Measurements from ENCODE around the gene CNTNAP5. TPM values are rescaled to one million over a fixed set of nuclear protein-coding genes. Genes with fewer than 3 reads are reported as not detected.

CNTNAP5 gene
- total RNA-seq, 2 donors from 2014 or later = not detected

DNA sequence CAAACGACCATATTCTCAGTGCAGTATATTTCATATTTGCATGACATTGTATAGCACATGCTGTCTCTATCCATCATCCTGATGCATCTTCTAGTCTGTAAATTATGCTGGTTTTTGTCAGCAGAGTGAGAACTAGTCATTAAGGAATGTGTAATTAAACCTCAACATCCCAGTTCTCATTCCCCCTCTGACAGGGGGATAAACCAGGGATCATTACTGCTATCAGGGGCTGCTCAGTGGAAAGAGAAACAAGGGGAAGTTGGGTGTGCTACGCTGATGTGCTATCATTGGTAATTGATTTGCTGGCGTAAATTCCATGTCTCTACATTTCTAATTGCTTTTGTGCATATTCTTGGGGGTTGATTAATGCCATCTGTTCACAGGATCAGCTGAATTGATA lies 7.7 kb downstream of the CNTNAP5 start:
- ATAC-seq (ENCODE audit: insufficient number of reproducible peaks, low FRiP score, low read depth) (no peak), DNase-seq (ENCODE audit: low spot score) (no peak)
- Histone ChIP-seq H3K9me3 (no peaks in the 10 kb centered on the region), H3K4me1 (ENCODE audit: control insufficient read depth in 1 of 2, low read depth in 2 of 2) (no peaks in the 10 kb centered on the region), H3K4me3 (no peak overlapping the region), H3K27me3 (replicated peaks; ENCODE audit: insufficient read depth) (no peaks in the 10 kb centered on the region), H3K27ac (no peak overlapping the region), H3K36me3 (no peaks in the 10 kb centered on the region)
- TF ChIP-seq, protein P1, sequence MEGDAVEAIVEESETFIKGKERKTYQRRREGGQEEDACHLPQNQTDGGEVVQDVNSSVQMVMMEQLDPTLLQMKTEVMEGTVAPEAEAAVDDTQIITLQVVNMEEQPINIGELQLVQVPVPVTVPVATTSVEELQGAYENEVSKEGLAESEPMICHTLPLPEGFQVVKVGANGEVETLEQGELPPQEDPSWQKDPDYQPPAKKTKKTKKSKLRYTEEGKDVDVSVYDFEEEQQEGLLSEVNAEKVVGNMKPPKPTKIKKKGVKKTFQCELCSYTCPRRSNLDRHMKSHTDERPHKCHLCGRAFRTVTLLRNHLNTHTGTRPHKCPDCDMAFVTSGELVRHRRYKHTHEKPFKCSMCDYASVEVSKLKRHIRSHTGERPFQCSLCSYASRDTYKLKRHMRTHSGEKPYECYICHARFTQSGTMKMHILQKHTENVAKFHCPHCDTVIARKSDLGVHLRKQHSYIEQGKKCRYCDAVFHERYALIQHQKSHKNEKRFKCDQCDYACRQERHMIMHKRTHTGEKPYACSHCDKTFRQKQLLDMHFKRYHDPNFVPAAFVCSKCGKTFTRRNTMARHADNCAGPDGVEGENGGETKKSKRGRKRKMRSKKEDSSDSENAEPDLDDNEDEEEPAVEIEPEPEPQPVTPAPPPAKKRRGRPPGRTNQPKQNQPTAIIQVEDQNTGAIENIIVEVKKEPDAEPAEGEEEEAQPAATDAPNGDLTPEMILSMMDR (IDR thresholded peaks at IDR 0.05) = no peak

DNA sequence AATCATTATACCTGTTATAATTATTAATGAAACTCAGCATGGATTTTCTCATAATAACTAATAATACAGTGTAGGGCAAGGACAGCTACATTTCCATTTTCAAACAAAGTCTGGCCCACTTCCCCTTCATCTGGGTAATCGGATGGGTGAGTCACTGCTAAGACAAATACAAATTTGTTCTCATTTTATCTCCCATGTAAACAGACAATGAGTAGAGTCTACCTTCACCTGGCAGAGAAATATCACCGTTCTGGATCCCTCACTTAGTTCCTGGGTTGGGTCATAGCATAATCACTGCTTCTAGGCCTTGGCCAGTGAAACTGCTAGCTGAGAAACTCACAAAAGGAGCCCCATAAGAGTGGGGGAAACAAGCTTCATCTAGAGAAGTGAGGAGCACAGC lies 9.2 kb downstream of the CNTNAP5 start:
- TF ChIP-seq, protein P1 (IDR thresholded peaks at IDR 0.05) = no peak
- ATAC-seq (ENCODE audit: insufficient number of reproducible peaks, low FRiP score, low read depth) (no peak), DNase-seq (ENCODE audit: low spot score) (no peak)
- no peaks in the 10 kb centered on the region for H3K27me3 ChIP-seq (replicated peaks; ENCODE audit: insufficient read depth)
- no peak overlapping the region for H3K4me3 ChIP-seq
- no peak overlapping the region for H3K27ac ChIP-seq
- no peaks in the 10 kb centered on the region for H3K36me3 ChIP-seq
- no peaks in the 10 kb centered on the region for H3K9me3 ChIP-seq
- H3K4me1 ChIP-seq (ENCODE audit: control insufficient read depth in 1 of 2, low read depth in 2 of 2) = no peaks in the 10 kb centered on the region

DNA sequence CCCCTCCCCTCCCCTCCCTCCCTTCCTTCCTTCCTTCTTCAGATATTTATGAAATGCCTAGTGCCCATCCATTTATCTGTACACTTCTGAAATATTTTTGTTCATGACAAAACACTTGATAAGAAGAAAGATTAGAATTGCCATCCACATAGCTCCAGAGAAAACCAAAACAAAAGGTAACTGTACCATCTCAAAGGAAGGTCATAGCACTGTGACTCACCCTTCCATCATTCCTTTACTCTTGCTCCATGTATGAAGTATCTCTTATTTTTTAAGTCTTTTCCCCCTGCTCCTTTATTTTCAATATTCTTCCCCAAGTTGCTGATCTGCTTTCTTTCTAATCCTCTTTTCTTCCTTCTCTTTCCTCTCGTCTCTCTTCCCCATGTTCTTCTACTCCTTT lies 9.9 kb downstream of the CNTNAP5 start:
- no peaks in the 10 kb centered on the region for H3K27me3 ChIP-seq (replicated peaks; ENCODE audit: insufficient read depth)
- no peaks in the 10 kb centered on the region for H3K9me3 ChIP-seq

DNA sequence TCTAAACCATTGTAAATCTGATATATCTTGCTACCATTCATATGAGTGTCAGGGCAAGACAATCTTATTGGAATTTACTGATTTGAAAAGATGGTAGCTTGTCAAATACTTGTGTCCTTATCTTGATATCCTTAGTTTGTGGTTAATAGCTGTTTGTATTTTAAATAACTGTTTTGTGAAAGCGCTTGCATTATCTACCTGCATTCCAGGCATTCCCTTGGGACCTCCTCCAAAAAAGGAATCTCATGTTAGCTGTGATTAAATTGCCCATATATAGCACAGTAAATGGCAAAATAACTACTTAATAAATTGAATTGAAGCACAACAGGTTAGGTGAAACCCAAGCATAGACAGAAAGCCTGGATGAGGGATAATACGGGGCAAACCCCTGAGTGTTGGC lies 13.9 kb downstream of the CNTNAP5 start:
- Histone ChIP-seq H3K36me3 (no peaks in the 10 kb centered on the region), H3K4me1 (ENCODE audit: control insufficient read depth in 1 of 2, low read depth in 2 of 2) (no peaks in the 10 kb centered on the region), H3K9me3 (no peaks in the 10 kb centered on the region), H3K27ac (no peak overlapping the region), H3K4me3 (no peak overlapping the region), H3K27me3 (replicated peaks; ENCODE audit: insufficient read depth) (no peaks in the 10 kb centered on the region)
- TF ChIP-seq, protein P1 (IDR thresholded peaks at IDR 0.05) = no peak
- DNase-seq (ENCODE audit: low spot score) (no peak), ATAC-seq (ENCODE audit: insufficient number of reproducible peaks, low FRiP score, low read depth) (no peak)

More for the DNA sequence above, 9.9 kb downstream of the CNTNAP5 start:
- Histone ChIP-seq H3K36me3 (no peaks in the 10 kb centered on the region), H3K4me1 (ENCODE audit: control insufficient read depth in 1 of 2, low read depth in 2 of 2) (no peaks in the 10 kb centered on the region), H3K27ac (no peak overlapping the region), H3K4me3 (no peak overlapping the region)
- TF ChIP-seq, protein P1 (IDR thresholded peaks at IDR 0.05) = no peak
- ATAC-seq (ENCODE audit: insufficient number of reproducible peaks, low FRiP score, low read depth) (no peak), DNase-seq (ENCODE audit: low spot score) (no peak)

DNA sequence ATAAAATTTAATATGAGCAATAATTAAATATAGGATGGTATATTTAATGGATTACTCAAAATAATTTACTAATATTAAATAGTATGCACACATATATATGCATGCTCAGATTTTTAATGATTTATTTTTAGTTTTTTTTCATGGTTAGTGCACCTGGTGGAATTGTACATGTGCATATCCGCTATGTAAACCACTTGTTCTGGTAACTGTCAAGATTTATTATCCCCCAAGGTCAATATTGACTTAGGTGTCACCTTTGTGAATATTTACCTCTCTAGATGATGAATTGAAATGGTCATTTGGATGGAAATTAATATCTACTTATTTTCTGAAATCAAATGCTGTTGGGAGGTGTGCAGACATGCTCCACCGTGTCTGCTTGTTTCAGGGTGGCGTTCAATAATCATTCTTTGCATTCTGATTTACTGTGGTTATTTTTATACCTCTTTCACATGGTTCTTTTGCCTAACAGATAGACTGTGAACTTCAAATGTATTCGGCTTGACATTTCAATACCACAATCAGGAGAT lies 14.7 kb downstream of the CNTNAP5 start:
- Histone ChIP-seq H3K4me1 (ENCODE audit: control insufficient read depth in 1 of 2, low read depth in 2 of 2) (no peaks in the 10 kb centered on the region), H3K36me3 (no peaks in the 10 kb centered on the region), H3K27me3 (replicated peaks; ENCODE audit: insufficient read depth) (no peaks in the 10 kb centered on the region), H3K27ac (no peak overlapping the region), H3K4me3 (no peak overlapping the region), H3K9me3 (no peaks in the 10 kb centered on the region)
- DNase-seq (ENCODE audit: low spot score) (no peak), ATAC-seq (ENCODE audit: insufficient number of reproducible peaks, low FRiP score, low read depth) (no peak)
- TF ChIP-seq, protein P1 (IDR thresholded peaks at IDR 0.05) = no peak
